ENCODE data around the gene RAB10.

Gene RAB10

DNA sequence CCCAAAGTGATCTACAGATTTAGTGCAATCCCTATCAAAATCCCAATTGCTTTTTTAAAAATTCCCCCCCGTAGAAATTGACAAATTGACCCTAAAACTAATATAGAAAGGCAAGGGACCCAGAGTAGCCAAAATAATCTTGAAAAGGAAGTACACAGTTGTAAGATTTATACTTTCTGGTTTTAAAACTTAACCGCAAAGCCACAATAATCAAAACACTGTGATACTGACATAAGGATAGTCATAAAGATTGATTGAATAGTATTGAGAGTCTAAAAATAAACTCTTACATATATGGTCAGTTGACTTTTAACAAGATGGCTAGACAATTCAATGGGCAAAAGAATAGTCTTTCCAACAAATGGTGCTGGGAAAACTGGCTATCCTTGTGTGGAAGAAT, 80.3 kb downstream of the RAB10 start:
- Histone ChIP-seq H3K36me3 (ENCODE audit: control insufficient read depth, insufficient read depth, low read length) (peaks cover 4% of the 10 kb centered on the region), H3K4me3 (replicated peaks; ENCODE audit: low read depth, low read length) (no peak overlapping the region), H3K27me3 (replicated peaks; ENCODE audit: control insufficient read depth, insufficient read depth, low read length) (no peaks in the 10 kb centered on the region)
- DNase-seq (ENCODE audit: extremely low read depth, insufficient read length): no peak
- TF ChIP-seq, protein P1, sequence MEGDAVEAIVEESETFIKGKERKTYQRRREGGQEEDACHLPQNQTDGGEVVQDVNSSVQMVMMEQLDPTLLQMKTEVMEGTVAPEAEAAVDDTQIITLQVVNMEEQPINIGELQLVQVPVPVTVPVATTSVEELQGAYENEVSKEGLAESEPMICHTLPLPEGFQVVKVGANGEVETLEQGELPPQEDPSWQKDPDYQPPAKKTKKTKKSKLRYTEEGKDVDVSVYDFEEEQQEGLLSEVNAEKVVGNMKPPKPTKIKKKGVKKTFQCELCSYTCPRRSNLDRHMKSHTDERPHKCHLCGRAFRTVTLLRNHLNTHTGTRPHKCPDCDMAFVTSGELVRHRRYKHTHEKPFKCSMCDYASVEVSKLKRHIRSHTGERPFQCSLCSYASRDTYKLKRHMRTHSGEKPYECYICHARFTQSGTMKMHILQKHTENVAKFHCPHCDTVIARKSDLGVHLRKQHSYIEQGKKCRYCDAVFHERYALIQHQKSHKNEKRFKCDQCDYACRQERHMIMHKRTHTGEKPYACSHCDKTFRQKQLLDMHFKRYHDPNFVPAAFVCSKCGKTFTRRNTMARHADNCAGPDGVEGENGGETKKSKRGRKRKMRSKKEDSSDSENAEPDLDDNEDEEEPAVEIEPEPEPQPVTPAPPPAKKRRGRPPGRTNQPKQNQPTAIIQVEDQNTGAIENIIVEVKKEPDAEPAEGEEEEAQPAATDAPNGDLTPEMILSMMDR (IDR thresholded peaks at IDR 0.05; ENCODE audit: insufficient read depth, low read length, poor library complexity, severe bottlenecking): no peak

DNA sequence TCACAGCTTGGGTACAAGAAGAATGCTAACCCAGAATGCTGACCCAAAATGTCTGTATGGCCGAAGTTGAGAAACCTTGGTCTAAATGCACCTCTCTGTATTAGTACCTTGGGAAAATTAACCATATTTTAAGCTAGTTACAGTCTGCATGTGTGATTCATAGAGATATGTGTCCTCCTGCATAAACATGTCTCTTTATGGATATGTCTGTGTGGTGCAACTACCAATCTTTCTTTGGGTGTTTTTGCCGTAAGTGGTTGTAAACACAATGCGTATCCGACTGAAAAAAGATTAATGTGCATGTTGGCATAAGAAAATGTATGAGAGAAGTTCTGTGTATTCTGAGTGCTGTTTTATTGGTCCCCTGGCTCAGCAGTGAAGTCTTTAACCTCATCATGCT, 84.8 kb downstream of the RAB10 start:
- no peaks in the 10 kb centered on the region for H3K27me3 ChIP-seq (replicated peaks; ENCODE audit: control insufficient read depth, insufficient read depth, low read length)
- TF ChIP-seq, protein P1 (IDR thresholded peaks at IDR 0.05; ENCODE audit: insufficient read depth, low read length, poor library complexity, severe bottlenecking): no peak

DNA sequence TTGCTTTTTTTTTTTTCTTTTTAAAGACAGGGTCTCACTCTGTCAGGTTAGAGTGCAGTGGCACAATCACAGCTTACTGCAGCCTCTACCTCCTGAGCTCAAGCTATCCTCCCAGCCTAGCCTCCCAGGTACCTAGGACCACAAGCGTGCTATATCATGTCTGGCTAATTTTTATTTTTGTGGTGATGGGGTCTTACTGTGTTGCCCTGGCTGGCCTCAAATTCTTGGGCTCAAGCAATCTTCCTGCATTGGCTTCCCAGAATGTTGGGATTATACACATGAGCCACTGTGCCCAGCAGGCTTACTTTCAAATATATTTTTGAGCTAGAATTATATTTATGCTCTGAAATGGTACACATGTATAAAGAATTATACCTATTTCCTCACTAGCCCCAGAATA, 85.6 kb downstream of the RAB10 start:
- Histone ChIP-seq H3K27me3 (replicated peaks; ENCODE audit: control insufficient read depth, insufficient read depth, low read length) (no peaks in the 10 kb centered on the region), H3K4me3 (replicated peaks; ENCODE audit: low read depth, low read length) (no peak overlapping the region), H3K36me3 (ENCODE audit: control insufficient read depth, insufficient read depth, low read length) (no peaks in the 10 kb centered on the region; the same call in 1 of the 2 replicates)
- DNase-seq (ENCODE audit: extremely low read depth, insufficient read length): no peak
- TF ChIP-seq, protein P1 (IDR thresholded peaks at IDR 0.05; ENCODE audit: insufficient read depth, low read length, poor library complexity, severe bottlenecking): no peak

More for the DNA sequence above, 84.8 kb downstream of the RAB10 start:
- Histone ChIP-seq H3K36me3 (ENCODE audit: control insufficient read depth, insufficient read depth, low read length) (no peaks in the 10 kb centered on the region; the same call in 1 of the 2 replicates), H3K4me3 (replicated peaks; ENCODE audit: low read depth, low read length) (no peak overlapping the region)
- DNase-seq (ENCODE audit: extremely low read depth, insufficient read length): no peak

DNA sequence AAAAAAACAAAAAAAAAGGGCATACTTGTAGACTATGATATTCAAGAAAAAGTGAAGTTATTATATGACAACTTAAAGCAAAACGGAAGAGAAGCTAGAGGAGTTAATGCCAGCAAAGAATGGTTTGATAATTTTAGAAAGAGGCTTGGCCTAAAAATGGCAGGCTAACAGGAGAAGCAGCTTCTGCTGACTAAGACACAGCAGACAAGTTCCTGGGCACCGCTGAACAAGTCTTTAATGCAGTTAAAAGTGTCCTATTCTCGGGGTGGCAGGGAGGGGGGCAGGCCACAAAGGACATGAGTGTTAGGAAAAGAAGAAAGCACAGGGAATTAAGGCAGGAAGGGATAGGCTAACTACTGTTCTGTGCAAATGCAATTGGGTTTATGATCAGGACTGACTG, 88.7 kb downstream of the RAB10 start:
- TF ChIP-seq, protein P1 (IDR thresholded peaks at IDR 0.05; ENCODE audit: insufficient read depth, low read length, poor library complexity, severe bottlenecking): no peak
- no peaks in the 10 kb centered on the region; the same call in 1 of the 2 replicates for H3K36me3 ChIP-seq (ENCODE audit: control insufficient read depth, insufficient read depth, low read length)

DNA sequence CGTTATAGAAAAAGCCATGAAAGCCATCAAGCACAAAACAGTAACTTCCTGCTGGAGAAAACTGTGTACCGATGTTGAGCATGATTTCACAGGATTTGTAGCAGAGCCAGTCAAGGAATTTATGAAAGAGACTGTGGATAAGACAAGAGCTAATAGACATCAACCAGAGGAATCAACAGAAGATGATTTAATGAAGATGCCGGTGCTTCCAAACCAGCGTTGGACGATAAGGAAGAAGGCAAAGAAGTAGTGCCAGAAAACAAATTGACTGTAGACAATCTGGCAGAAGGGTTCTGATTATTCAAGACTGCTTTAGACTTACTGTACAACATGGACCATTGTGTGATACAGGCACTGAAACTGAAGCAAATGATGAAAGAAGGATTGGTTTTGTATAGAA, 89.5 kb downstream of the RAB10 start:
- no peaks in the 10 kb centered on the region for H3K27me3 ChIP-seq (replicated peaks; ENCODE audit: control insufficient read depth, insufficient read depth, low read length)
- TF ChIP-seq, protein P1 (IDR thresholded peaks at IDR 0.05; ENCODE audit: insufficient read depth, low read length, poor library complexity, severe bottlenecking): no peak
- no peak for DNase-seq (ENCODE audit: extremely low read depth, insufficient read length)
- no peak overlapping the region for H3K4me3 ChIP-seq (replicated peaks; ENCODE audit: low read depth, low read length)
- peaks cover 2% of the 10 kb centered on the region; the same call in 1 of the 2 replicates for H3K36me3 ChIP-seq (ENCODE audit: control insufficient read depth, insufficient read depth, low read length)

More for the DNA sequence above, 88.7 kb downstream of the RAB10 start:
- H3K4me3 ChIP-seq (replicated peaks; ENCODE audit: low read depth, low read length): no peak overlapping the region
- no peak for DNase-seq (ENCODE audit: extremely low read depth, insufficient read length)
- H3K27me3 ChIP-seq (replicated peaks; ENCODE audit: control insufficient read depth, insufficient read depth, low read length): no peaks in the 10 kb centered on the region

DNA sequence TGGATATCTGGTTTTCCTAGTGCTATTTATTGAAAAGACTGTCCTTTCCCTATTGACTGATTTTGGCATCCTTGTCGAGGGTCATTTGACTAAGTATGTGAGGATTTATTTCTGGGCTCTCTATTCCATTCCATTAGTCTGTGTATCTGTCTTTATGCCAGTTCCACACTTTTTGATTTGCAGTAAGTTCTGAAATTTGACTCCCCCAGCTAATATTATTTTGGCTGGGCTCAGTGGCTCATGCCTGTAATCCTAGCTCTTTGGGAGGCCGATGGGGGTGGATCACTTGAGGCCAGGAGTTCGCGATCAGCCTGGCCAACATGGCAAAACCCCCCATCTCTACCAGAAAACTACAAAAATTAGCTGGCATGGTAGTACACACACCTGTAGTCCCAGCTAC, 92.2 kb downstream of the RAB10 start:
- Histone ChIP-seq H3K36me3 (ENCODE audit: control insufficient read depth, insufficient read depth, low read length) (peaks cover 2% of the 10 kb centered on the region; the same call in 1 of the 2 replicates), H3K4me3 (replicated peaks; ENCODE audit: low read depth, low read length) (no peak overlapping the region), H3K27me3 (replicated peaks; ENCODE audit: control insufficient read depth, insufficient read depth, low read length) (no peaks in the 10 kb centered on the region)
- TF ChIP-seq, protein P1 (IDR thresholded peaks at IDR 0.05; ENCODE audit: insufficient read depth, low read length, poor library complexity, severe bottlenecking): no peak
- DNase-seq (ENCODE audit: extremely low read depth, insufficient read length): no peak
